ENCODE measurements around the gene TMEM17. TPM values are rescaled to one million over a fixed set of nuclear protein-coding genes. Genes with fewer than 3 reads are reported as not detected.

The TMEM17 gene
- total and polyA plus RNA-seq, 7 donors = 0.73 to 3.4 (median 1.7) TPM; not detected in 2

DNA sequence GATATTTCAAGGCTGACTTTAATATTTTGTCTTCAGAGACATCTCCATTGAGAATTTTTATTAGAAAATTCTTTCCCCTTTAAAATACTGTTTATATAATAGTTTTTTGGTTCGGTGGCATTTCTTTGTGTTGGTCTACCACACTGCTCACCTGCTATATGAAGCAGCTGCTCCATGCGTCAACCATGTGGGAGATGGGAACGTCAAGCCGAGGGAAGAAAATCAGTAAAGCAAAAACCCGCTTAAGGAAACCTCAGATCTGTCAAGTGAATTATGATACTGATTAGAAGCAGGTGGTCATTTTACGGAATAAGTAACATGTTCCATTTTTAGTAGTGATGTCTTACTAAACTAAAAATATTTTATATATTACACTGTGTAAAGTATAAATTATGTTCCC lies 5.6 kb upstream of the TMEM17 start:
- TF ChIP-seq POLR2A (IDR thresholded peaks at IDR 0.05) = no peak
- no peak for TF ChIP-seq POLR2AphosphoS5 (IDR thresholded peaks at IDR 0.05)
- TF ChIP-seq, protein P1, sequence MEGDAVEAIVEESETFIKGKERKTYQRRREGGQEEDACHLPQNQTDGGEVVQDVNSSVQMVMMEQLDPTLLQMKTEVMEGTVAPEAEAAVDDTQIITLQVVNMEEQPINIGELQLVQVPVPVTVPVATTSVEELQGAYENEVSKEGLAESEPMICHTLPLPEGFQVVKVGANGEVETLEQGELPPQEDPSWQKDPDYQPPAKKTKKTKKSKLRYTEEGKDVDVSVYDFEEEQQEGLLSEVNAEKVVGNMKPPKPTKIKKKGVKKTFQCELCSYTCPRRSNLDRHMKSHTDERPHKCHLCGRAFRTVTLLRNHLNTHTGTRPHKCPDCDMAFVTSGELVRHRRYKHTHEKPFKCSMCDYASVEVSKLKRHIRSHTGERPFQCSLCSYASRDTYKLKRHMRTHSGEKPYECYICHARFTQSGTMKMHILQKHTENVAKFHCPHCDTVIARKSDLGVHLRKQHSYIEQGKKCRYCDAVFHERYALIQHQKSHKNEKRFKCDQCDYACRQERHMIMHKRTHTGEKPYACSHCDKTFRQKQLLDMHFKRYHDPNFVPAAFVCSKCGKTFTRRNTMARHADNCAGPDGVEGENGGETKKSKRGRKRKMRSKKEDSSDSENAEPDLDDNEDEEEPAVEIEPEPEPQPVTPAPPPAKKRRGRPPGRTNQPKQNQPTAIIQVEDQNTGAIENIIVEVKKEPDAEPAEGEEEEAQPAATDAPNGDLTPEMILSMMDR (IDR thresholded peaks at IDR 0.05) = no peak
- no peak for TF ChIP-seq EP300 (IDR thresholded peaks at IDR 0.05)
- no peaks in the 10 kb centered on the region for H3K36me3 ChIP-seq
- peaks cover 0 to 4% (median 2%) of the 10 kb centered on the region in 4 donors for H3K4me1 ChIP-seq
- intact Hi-C loops (cut with DNase I) = no loop called here
- WGBS, 2 donors = 75 to 76% methylated on average over 6 of the region's 6 CpGs
- no peak overlapping the region for H3K27ac ChIP-seq
- no peaks in the 10 kb centered on the region for H3K9me3 ChIP-seq
- DNase-seq = no peak
- H3K27me3 ChIP-seq = no peaks in the 10 kb centered on the region
- no peak overlapping the region for H3K4me3 ChIP-seq

DNA sequence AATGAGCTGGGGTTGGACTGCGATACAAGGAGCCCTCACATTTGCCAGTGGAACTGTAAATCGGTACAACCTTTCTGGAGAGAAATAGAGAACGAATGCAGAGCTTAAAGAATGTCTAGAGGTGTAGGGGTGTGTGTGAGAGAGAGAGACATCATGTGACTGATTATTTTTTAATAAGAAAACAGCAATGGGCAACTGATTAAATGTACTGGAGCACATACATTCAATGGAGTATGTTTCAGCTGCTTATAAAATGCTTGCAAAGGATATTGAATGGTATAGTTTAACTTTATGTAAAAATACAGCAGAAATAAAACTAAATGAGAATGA lies 391 bp upstream of the TMEM17 start:
- Histone ChIP-seq H3K4me1 (peaks cover 0 to 15% (median 7%) of the 10 kb centered on the region in 4 donors), H3K36me3 (no peaks in the 10 kb centered on the region), H3K9me3 (no peaks in the 10 kb centered on the region), H3K27ac (peak overlapping the region; percentile 89 to 92 (median 90)), H3K4me3 (peak overlapping the region; percentile 44 to 71 (median 66)), H3K27me3 (no peaks in the 10 kb centered on the region)
- TF ChIP-seq, protein P1 (IDR thresholded peaks at IDR 0.05) = no peak
- TF ChIP-seq EP300 (IDR thresholded peaks at IDR 0.05) = no peak
- no peak for TF ChIP-seq POLR2A (IDR thresholded peaks at IDR 0.05)
- no peak for TF ChIP-seq POLR2AphosphoS5 (IDR thresholded peaks at IDR 0.05)
- no peak for DNase-seq
- WGBS, 2 donors = 0 to 2% methylated on average over 3 of the region's 3 CpGs
- intact Hi-C loops (cut with DNase I) = loop anchor here (5.0 to 10.0 kb wide), 3 partner anchors 34 to 271 kb away; no protein-coding TSS in a partner anchor

DNA sequence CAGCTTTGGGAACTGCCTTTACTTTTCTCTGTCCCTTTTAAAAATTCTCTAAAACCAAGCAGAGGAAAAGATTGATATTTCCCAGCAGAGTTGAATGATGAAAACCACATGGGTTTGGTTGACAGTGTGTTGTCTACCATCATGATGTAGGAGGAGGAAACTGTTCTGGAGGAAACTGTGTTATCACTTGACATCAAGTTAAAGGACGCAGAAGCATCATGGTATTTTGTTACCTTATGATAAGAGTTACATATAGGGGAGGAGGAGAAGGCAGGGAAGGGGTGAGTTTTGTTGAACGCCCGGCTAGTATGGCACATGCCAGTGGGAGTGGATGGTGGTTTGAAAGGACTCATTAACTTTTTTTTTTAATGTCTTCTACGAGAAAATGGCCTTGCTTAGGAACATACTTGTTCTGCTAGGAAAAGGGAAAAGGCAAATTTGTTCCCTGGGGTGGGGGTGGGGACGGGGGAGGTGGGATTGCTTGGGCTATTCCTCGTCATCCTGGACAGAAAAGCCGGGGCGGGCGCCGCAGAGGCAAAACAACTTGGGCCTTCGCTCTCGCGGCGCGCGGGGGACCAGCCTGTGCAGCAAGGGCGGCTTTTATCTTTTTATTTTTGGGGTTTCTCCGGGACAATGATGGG lies 766 bp downstream of the TMEM17 start:
- Histone ChIP-seq H3K36me3 (peaks cover 0 to 4% (median 0%) of the 10 kb centered on the region in 4 donors), H3K4me3 (peak overlapping the region; percentile 44 to 71 (median 66)), H3K9me3 (no peaks in the 10 kb centered on the region), H3K4me1 (peaks cover 0 to 15% (median 7%) of the 10 kb centered on the region in 4 donors), H3K27me3 (no peaks in the 10 kb centered on the region), H3K27ac (peak overlapping the region; percentile 89 to 92 (median 90))
- 19 to 21% methylated on average over 18 of the region's 18 CpGs for WGBS, 2 donors
- peak in 1 of 4 donors; percentile 23 for TF ChIP-seq POLR2AphosphoS5 (IDR thresholded peaks at IDR 0.05)
- no peak for TF ChIP-seq EP300 (IDR thresholded peaks at IDR 0.05)
- intact Hi-C loops (cut with DNase I) = loop anchor here (2.0 to 10.0 kb wide), 4 partner anchors 33 to 272 kb away; partner anchors contain the start of gene EHBP1
- no peak for DNase-seq

DNA sequence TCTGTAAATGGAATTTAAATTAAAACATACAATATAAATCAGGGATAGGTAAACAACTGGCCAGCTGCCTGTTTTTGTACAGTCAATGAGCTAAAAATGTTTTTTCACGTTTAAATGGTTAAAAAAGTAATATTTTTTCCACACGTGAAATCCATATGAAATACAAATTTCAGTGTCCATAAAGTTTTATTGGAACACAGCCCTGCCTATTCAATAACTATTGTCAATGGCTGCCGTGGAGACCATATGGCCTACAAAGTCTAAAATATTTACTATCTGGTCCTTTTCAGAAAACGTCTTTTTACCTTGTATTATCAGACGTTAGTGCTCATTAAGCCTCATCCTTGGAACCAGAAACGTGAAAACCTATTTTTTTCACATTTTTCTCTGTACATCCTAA lies 1.3 kb downstream of the TMEM17 start:
- Histone ChIP-seq H3K9me3 (no peaks in the 10 kb centered on the region), H3K4me1 (peaks cover 0 to 15% (median 7%) of the 10 kb centered on the region in 4 donors), H3K27ac (peak overlapping the region; percentile 89 to 92 (median 90)), H3K36me3 (peaks cover 0 to 4% (median 0%) of the 10 kb centered on the region in 4 donors), H3K4me3 (no peak overlapping the region), H3K27me3 (no peaks in the 10 kb centered on the region)
- WGBS, 2 donors = 86 to 89% methylated on average over 6 of the region's 6 CpGs
- intact Hi-C loops (cut with DNase I) = loop anchor here (2.0 to 10.0 kb wide), 4 partner anchors 32 to 273 kb away; partner anchors contain the start of gene EHBP1
- TF ChIP-seq POLR2A (IDR thresholded peaks at IDR 0.05) (no peak), POLR2AphosphoS5 (IDR thresholded peaks at IDR 0.05) (no peak), EP300 (IDR thresholded peaks at IDR 0.05) (no peak)
- TF ChIP-seq, protein P1 (IDR thresholded peaks at IDR 0.05) = no peak
- DNase-seq = no peak

DNA sequence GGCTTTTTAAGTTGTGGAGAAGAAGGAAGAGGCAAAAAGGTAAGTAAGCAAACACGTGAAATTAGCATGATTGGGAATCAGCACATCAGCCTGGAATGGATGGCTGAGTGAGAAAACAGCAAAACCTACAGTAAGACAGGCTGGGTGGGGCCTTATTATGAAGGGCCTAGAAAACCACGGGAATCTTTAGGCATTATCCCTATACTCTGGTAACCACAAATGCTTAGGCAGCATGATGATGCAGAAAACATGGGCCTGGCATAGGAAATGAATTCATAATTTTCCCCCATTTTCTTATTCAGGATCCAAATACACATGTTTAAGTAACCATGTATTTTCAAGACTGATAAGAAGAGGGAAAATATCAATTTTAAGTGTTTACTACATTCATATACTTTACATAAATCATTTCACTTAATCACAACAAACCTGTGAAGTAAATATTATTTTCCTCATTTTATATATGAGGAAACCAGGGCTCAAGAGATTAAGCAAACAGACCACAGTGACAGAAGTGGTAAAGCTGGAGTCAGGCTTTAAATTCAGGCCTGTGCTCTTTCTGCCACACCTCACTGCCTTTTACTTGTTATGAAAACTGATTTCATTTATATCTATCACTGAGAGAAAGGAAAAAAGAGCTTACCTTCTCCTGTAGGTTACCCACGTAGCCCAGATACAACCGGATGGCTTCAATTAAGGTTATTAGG lies 4.0 kb downstream of the TMEM17 start:
- no peaks in the 10 kb centered on the region for H3K9me3 ChIP-seq
- peaks cover 0 to 4% (median 0%) of the 10 kb centered on the region in 4 donors for H3K36me3 ChIP-seq
- intact Hi-C loops (cut with DNase I) = loop anchor here (10.0 kb wide), 1 partner anchor 163 kb away; no protein-coding TSS in a partner anchor
- peak overlapping the region in 1 of 4 donors; percentile 2 for H3K27ac ChIP-seq
- TF ChIP-seq, protein P1 (IDR thresholded peaks at IDR 0.05) = no peak
- TF ChIP-seq EP300 (IDR thresholded peaks at IDR 0.05) = no peak
- TF ChIP-seq POLR2A (IDR thresholded peaks at IDR 0.05) = no peak
- TF ChIP-seq POLR2AphosphoS5 (IDR thresholded peaks at IDR 0.05) = no peak
- no peak overlapping the region for H3K4me3 ChIP-seq
- no peaks in the 10 kb centered on the region for H3K27me3 ChIP-seq
- peaks cover 0 to 14% (median 7%) of the 10 kb centered on the region in 4 donors for H3K4me1 ChIP-seq
- 75 to 84% methylated on average over 4 of the region's 4 CpGs for WGBS, 2 donors
- no peak for DNase-seq
